Motor neuron (in vitro differentiated cells): ENCODE measurements around the gene PICALM. TPM values are rescaled to one million over a fixed set of nuclear protein-coding genes. Genes with fewer than 3 reads are reported as not detected.

Source experiments
- ATAC-seq, 8 experiments: fragments of 200-7000 bp; cut with Tn5 transposase; replicated peaks in 6 of 8; 2 replicates each; pipeline ENCODE4 v1.8.0; 2021; ENCODE audit warnings: mild to moderate bottlenecking in 8 of 8, moderate library complexity in 8 of 8
- H3K27ac ChIP-seq, 2 donors: fragments of 250-450 bp; sonication (Bioruptor Pico); 2 replicates each; pipeline ENCODE4 v1.9.0; 2021; ENCODE audit warnings: antibody characterized with exemption in 2 of 2, mild to moderate bottlenecking in 2 of 2, moderate library complexity in 1 of 2
- H3K4me1 ChIP-seq, 2 donors: fragments of 250-450 bp; sonication (Bioruptor Pico); replicated peaks in 1 of 2; 2 replicates each; pipeline ENCODE4 v1.6.1; 2021; ENCODE audit warnings: antibody characterized with exemption in 2 of 2, mild to moderate bottlenecking in 2 of 2, moderate library complexity in 1 of 2
- H3K4me3 ChIP-seq, 5 donors: fragments of 250-450 bp; sonication (Bioruptor Pico); 2 replicates each; pipeline ENCODE4 v1.9.0; 2021; ENCODE audit warnings: antibody characterized with exemption in 5 of 5, mild to moderate bottlenecking in 5 of 5, moderate library complexity in 4 of 5
- WGBS, 10 experiments: fragments of 450-650 bp; shearing (Covaris generic); methylation state at CpG; one replicate each; pipeline ENCODE4 v1.0.0; 2022; 5-methylcytosine and 5-hydroxymethylcytosine counted together
- in situ Hi-C, 9 experiments: fragments of 400-800 bp; cut with MboI; loops; one replicate each; pipeline ENCODE4 v1.15.0; 2021; ENCODE audit warnings: low sequenced_read_pairs in 9 of 9, low pct_unique_long_range_greater_than_20kb in 2 of 9; ENCODE audit not compliant: unreplicated experiment in 9 of 9
- total RNA-seq, 8 experiments: library from RNA; unstranded; fragments of 300-600 nt; gene quantifications; 2 replicates each; pipeline versions ENCODE4 v1.2.3 to v1.2.4, GENCODE V29; 2022

Gene PICALM
- total RNA-seq, 8 experiments from 2014 or later: 97.8 to 210 (median 121) TPM

- Histone ChIP-seq H3K4me3 (no peak overlapping the region), H3K27ac (no peak overlapping the region), H3K4me1 (peaks cover 0 to 2% of the 10 kb centered on the region in 2 donors)
- no peak for ATAC-seq
- in situ Hi-C loops: no loop called here
Measured at GRCh38 chr11:86060544-86060943, 8.3 kb downstream of the PICALM start.

- in situ Hi-C loops: no loop called here
- no peak for ATAC-seq
- H3K4me1 ChIP-seq: no peaks in the 10 kb centered on the region
- no peak overlapping the region for H3K27ac ChIP-seq
- H3K4me3 ChIP-seq: no peak overlapping the region
Measured at GRCh38 chr11:86058360-86058759, 10.5 kb downstream of the PICALM start.

- no peak for ATAC-seq
- Histone ChIP-seq H3K4me1 (no peaks in the 10 kb centered on the region), H3K27ac (no peak overlapping the region), H3K4me3 (no peak overlapping the region)
- 40 to 100% (median 100%) methylated on average over 1 of the region's 1 CpG; no CpG with 5 or more reads in 2 of the 10 experiments for WGBS, 10 experiments
- in situ Hi-C loops: no loop called here
Measured at GRCh38 chr11:86056351-86056854, 12.5 kb downstream of the PICALM start.

GRCh38 chr11:86052693-86053641 is 15.9 kb downstream of the PICALM start:
- 83 to 100% (median 94%) methylated on average over 5 to 10 of the region's 10 CpGs; no CpG with 5 or more reads in 3 of the 10 experiments for WGBS, 10 experiments
- Histone ChIP-seq H3K4me1 (no peaks in the 10 kb centered on the region), H3K27ac (no peak overlapping the region), H3K4me3 (no peak overlapping the region)
- ATAC-seq: no peak
- in situ Hi-C loops: no loop called here

- no peak overlapping the region for H3K27ac ChIP-seq
- ATAC-seq: no peak
- in situ Hi-C loops: no loop called here
- no peak overlapping the region for H3K4me3 ChIP-seq
- no peaks in the 10 kb centered on the region for H3K4me1 ChIP-seq
Measured at GRCh38 chr11:86050196-86050709, 18.6 kb downstream of the PICALM start.

GRCh38 chr11:86047275-86047991 is 21.5 kb downstream of the PICALM start:
- peak in 1 of 8 experiments; percentile 50 for ATAC-seq
- in situ Hi-C loops: loop anchor here in 3 of 9 experiments (25.0 kb wide), 2 partner anchors 165 to 190 kb away; partner anchors contain the start of gene EED (in 1 of the 3)
- no peak overlapping the region for H3K27ac ChIP-seq
- WGBS, 10 experiments: 43 to 100% (median 86%) methylated on average over 1 to 7 of the region's 10 CpGs; no CpG with 5 or more reads in 1 of the 10 experiments
- no peak overlapping the region for H3K4me3 ChIP-seq
- no peaks in the 10 kb centered on the region for H3K4me1 ChIP-seq

GRCh38 chr11:86046116-86046515 is 22.8 kb downstream of the PICALM start:
- Histone ChIP-seq H3K4me3 (no peak overlapping the region), H3K4me1 (no peaks in the 10 kb centered on the region), H3K27ac (no peak overlapping the region)
- ATAC-seq: no peak
- WGBS, 10 experiments: 0 to 100% (median 47%) methylated on average over 1 of the region's 1 CpG; no CpG with 5 or more reads in 2 of the 10 experiments
- in situ Hi-C loops: loop anchor here in 3 of 9 experiments (25.0 kb wide), 2 partner anchors 166 to 191 kb away; partner anchors contain the start of gene EED (in 1 of the 3)

- in situ Hi-C loops: loop anchor here in 3 of 9 experiments (25.0 kb wide), 2 partner anchors 168 to 193 kb away; partner anchors contain the start of gene EED (in 1 of the 3)
- 40 to 97% (median 88%) methylated on average over 2 to 9 of the region's 9 CpGs for WGBS, 10 experiments
- H3K4me3 ChIP-seq: no peak overlapping the region
- no peak overlapping the region for H3K27ac ChIP-seq
- ATAC-seq: peak in 2 of 8 experiments; percentile 15 to 79
- no peaks in the 10 kb centered on the region for H3K4me1 ChIP-seq
Measured at GRCh38 chr11:86043765-86044503, 24.9 kb downstream of the PICALM start.

- ATAC-seq: peak; percentile 59 to 95 (median 80)
- 0 to 17% (median 10%) methylated on average over 1 to 2 of the region's 2 CpGs; no CpG with 5 or more reads in 3 of the 10 experiments for WGBS, 10 experiments
- H3K4me1 ChIP-seq: no peaks in the 10 kb centered on the region
- H3K27ac ChIP-seq: no peak overlapping the region
- in situ Hi-C loops: loop anchor here in 3 of 9 experiments (25.0 kb wide), 2 partner anchors 170 to 195 kb away; partner anchors contain the start of gene EED (in 1 of the 3)
- H3K4me3 ChIP-seq: no peak overlapping the region
Measured at GRCh38 chr11:86041975-86042378, 26.9 kb downstream of the PICALM start.

- ATAC-seq: no peak
- Histone ChIP-seq H3K27ac (no peak overlapping the region), H3K4me3 (no peak overlapping the region), H3K4me1 (no peaks in the 10 kb centered on the region)
- in situ Hi-C loops: loop anchor here in 3 of 9 experiments (25.0 kb wide), 2 partner anchors 171 to 196 kb away; partner anchors contain the start of gene EED (in 1 of the 3)
- 14 to 100% (median 90%) methylated on average over 1 to 2 of the region's 2 CpGs; no CpG with 5 or more reads in 1 of the 10 experiments for WGBS, 10 experiments
Measured at GRCh38 chr11:86040919-86041850, 27.7 kb downstream of the PICALM start.

GRCh38 chr11:86039094-86039493 is 29.8 kb downstream of the PICALM start:
- no peak for ATAC-seq
- H3K4me3 ChIP-seq: no peak overlapping the region
- no peaks in the 10 kb centered on the region for H3K4me1 ChIP-seq
- in situ Hi-C loops: loop anchor here in 3 of 9 experiments (25.0 kb wide), 2 partner anchors 173 to 198 kb away; partner anchors contain the start of gene EED (in 1 of the 3)
- H3K27ac ChIP-seq: no peak overlapping the region
